ENCODE data around the gene ANTXRL.
"Not testable (repeated sequence)": the region's sequence is repeated elsewhere in the genome, so short reads cannot be mapped to it uniquely, and the experiment has no call there.

ANTXRL gene

GRCh38 chr10:46277840-46278239 lies 9.0 kb upstream of the ANTXRL start:
- DNase-seq: no peak

DNA sequence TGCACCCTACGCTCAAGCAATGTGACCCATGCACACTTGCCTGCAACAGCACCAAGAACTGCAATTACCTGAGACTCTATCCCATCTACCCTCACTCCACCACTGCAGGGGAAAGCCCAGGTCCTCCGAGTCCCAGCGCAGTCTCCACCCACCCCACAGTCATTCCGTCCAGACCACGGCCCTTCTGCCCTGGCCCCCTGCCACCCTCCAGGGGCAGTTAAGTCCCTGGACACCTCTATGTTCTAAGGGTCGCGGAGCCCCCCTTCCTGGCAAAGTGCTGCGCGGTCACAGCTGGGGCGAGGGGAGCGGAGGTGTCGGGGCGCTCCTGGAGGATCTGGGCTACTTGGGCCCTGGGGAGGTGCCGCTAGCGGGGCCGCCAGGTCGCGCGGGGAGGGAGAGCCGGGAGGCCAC lies 4.4 kb upstream of the ANTXRL start:
- DNase-seq: not testable (repeated sequence)

- DNase-seq: peak; percentile 52
Measured at GRCh38 chr10:46282842-46283574, 3.8 kb upstream of the ANTXRL start.

- DNase-seq: no peak
Measured at GRCh38 chr10:46283580-46284285, 3.1 kb upstream of the ANTXRL start.

GRCh38 chr10:46284286-46285229 lies 2.2 kb upstream of the ANTXRL start:
- DNase-seq: peak; percentile 66

DNA sequence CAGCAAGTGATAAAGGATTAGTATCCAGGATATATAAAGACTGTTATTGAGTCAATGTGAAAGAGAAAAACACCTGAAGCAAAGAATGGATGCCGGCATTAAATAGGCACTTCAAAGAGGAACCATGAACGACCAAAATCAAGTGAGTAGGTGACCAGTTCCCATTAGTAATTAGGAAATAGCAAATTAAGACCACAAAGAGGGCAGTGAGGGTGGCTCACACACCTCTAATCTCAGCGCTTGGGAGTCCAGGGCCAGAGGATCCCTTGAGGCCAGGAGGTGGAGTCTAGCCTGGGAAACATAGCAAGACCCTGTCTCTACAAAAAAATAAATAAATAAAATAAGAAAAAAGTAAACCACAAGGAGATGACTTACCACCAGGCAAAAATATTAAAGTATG lies 1.5 kb upstream of the ANTXRL start:
- no peak for DNase-seq

DNA sequence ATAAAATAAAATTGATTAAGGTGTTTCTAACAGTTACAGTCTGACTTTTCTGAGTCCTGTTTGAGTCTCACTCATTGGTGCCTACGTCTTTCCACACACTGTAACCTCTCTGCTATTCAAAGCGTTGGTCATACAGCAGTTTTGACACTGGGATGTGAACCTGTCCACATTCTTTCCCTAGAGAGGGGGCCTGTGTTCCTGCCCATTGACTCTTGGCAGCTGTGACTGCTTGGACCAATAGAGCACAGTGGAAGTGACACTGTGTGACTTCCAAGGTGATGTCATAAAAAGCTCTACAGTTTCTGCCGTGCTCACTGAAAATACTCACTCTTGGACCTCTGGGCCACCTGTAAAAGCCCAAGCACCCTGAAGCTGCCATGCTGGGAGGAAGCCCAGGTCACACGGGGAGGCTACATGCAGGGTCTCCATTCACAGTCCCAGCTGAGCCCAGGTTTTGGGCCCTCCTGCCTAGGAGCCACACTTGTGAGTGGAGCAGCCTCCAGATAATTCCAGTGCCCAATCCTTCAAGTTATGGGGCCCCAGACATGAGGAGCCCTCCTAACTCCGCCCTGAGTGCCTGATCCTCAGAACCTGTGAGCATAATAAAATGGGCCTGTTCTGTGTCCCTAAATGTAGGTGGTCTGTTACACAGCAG lies 704 bp upstream of the ANTXRL start:
- DNase-seq: no peak

GRCh38 chr10:46287846-46288477 lies 1.2 kb downstream of the ANTXRL start:
- DNase-seq: no peak

GRCh38 chr10:46288601-46289206 lies 1.9 kb downstream of the ANTXRL start:
- no peak for DNase-seq

DNA sequence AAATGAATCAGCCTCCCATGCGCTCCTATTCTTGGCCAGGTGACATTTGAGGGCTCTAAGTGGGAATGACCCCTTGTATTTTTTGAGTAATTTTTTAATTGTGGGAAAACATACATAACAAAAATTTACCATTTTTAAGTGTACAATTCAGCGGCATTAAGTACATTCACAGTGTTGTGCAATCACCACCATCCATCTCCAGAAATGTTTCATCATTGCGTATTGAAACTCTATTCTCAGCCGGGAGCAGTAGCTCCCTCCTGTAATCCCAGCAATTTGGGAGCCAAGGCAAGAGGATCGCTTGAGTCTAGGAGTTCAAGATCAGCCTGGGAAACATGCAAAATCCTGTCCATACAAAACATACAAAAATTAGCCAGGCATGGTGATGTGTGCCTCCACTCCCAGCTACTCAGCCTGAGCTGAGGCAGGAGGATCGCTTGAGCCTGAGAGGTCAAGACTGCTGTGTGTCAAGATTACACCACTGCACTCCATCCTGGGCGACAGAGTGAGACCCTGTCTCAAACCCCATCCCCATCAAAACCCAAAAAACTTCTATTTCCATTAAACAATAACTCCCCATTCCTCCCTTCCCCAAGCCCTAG lies 2.5 kb downstream of the ANTXRL start:
- DNase-seq: no peak

DNA sequence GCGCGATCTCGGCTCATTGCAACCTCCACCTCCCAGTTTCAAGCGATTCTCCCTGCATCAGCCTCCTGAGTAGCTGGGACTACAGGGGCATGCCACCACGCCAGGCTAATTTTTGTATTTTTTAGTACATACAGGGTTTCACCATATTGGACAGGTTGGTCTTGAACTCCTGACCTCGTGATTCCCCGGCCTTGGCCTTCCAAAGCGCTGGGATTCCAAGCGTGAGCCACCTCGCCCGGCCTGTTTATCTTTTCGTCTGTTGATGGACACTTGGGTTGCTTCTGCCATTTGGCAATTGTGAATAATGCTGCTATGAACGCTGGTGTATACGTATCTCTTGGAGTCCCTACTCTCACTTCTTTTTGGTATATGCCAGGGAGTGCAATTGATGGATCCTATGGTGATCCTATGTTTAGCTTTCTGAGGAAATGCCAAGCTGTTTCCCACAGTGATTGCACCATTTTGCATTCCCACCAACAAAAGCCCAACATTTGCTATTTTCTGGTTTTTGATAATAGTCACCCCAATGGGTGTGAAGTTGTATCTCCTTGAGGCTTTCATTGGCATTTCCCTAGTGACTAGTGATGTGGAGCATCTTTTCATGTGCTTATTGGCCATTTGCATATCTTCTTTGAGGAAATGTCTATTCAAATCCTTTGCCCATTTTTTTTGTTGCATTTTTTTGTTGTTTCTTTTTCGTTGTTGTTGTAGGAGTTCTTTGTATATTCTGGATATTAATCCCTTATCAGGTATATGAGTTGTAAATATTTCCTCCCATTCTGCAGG lies 3.5 kb downstream of the ANTXRL start:
- no peak for DNase-seq

DNA sequence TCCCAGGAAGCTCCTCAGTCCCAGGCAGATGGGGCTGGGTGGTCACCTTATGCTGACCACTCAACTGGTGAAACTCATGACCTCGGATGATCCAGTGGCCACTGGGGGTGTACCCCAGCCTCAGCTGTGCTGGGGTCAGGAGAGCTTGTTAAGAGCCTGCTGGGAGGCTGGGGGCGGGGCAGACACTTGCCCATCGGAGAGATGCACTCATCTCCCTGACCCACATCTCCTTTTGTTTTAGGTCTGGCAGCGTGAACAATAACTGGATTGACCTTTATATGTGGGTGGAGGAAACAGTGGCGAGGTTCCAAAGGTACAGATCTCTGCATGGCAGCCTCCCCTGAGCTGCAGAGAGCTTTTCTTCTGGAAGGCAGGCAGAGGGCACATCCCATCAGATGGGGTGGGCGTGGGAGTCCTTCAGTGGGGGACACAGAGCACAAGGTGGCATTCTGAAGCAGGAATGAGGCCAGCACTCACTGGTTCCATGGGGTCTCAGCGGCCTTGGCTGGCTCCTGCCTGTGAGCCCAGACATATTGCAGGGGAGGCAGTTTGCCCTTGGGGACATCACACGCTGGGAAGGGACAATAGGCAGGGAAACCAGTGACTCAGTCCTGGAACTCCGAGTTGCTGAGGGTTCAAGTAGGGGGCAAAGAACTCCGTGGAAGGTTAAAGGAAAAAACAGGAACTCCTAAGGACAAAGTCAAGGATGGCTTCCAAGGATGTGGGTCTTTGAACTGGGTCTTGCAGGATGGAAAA lies 5.2 kb downstream of the ANTXRL start:
- no peak for DNase-seq

GRCh38 chr10:46292573-46293023 lies 5.8 kb downstream of the ANTXRL start:
- DNase-seq: no peak

- DNase-seq: no peak
Measured at GRCh38 chr10:46293228-46293627, 6.4 kb downstream of the ANTXRL start.

DNA sequence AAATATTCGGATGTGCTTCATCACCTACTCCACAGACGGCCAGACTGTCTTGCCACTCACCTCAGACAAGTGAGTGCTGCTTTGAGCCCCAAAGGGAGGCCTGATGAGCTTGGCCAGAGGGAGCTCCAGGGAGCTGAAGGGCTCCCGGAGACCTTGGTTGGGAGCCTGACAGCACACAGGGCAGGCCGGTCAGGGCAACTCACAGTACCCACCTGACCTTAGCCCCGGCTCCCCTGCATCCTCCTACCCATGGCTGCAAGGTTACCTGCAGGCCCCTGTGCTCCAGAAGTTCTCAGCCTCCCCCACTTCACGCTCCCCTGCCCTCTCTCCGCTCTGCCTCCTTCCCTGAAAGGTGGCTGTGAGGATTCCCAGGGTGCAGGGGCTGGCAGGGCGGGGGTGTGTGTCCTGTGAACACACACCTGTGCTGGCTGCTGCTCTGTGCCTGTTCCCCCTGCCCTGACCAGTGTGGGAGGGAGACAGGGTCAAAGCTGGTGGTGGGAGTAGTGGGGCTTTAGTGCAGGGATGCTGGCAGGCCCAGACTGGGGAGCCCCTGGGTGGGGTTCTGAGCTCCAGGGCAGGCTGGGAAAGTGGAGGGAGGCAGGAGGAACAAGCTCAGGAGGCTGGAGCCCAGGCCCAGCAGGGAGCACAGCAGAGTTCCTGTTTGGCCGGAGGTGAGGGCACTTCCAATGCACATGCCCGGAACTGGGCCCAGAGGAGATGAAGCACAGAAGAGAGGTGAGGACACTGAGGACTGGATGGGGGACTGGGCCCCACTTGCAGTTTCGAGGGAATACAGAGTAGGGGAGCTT lies 7.2 kb downstream of the ANTXRL start:
- no peak for DNase-seq

- DNase-seq: no peak
Measured at GRCh38 chr10:46294641-46295220, 7.9 kb downstream of the ANTXRL start.

GRCh38 chr10:46295350-46296010 lies 8.7 kb downstream of the ANTXRL start:
- DNase-seq: not testable (repeated sequence)

- DNase-seq: not testable (repeated sequence)
Measured at GRCh38 chr10:46296086-46296485, 9.3 kb downstream of the ANTXRL start.
